HUES64 (cell line): ENCODE measurements around the gene ZNF469.

Experiments
- H3K27ac ChIP-seq: 2 replicates; pipeline ENCODE4 v1.7.0; 2013; ENCODE audit warnings: low read depth, low read length, inconsistent platforms
- H3K27me3 ChIP-seq: 2 replicates; pipeline ENCODE4 v1.6.1; 2013; ENCODE audit warnings: mild to moderate bottlenecking, low read length; ENCODE audit not compliant: insufficient read depth
- H3K36me3 ChIP-seq: 2 replicates; pipeline ENCODE4 v1.6.1; 2013; ENCODE audit warnings: mild to moderate bottlenecking, low read length; ENCODE audit not compliant: insufficient read depth
- H3K4me1 ChIP-seq: 2 replicates; pipeline ENCODE4 v1.6.1; 2013; ENCODE audit warnings: mild to moderate bottlenecking, low read length, moderate library complexity; ENCODE audit not compliant: insufficient read depth
- H3K4me3 ChIP-seq: 2 replicates; pipeline ENCODE4 v1.5.1; 2013; ENCODE audit warnings: mild to moderate bottlenecking, low read length, moderate library complexity
- H3K9ac ChIP-seq: 2 replicates; pipeline ENCODE4 v1.6.1; 2013; ENCODE audit warnings: mild to moderate bottlenecking, low read depth, low read length
- H3K9me3 ChIP-seq: 2 replicates; pipeline ENCODE4 v1.6.1; 2013; ENCODE audit warnings: low read depth, low read length; ENCODE audit not compliant: insufficient read depth
- WGBS: fragments of 150-250, 120-280 bp; methylation state at CpG from one replicate; pipeline ENCODE4 v1.1.7; 2013; ENCODE audit warnings: missing lambda C conversion rate; 5-methylcytosine and 5-hydroxymethylcytosine counted together

The ZNF469 gene

DNA sequence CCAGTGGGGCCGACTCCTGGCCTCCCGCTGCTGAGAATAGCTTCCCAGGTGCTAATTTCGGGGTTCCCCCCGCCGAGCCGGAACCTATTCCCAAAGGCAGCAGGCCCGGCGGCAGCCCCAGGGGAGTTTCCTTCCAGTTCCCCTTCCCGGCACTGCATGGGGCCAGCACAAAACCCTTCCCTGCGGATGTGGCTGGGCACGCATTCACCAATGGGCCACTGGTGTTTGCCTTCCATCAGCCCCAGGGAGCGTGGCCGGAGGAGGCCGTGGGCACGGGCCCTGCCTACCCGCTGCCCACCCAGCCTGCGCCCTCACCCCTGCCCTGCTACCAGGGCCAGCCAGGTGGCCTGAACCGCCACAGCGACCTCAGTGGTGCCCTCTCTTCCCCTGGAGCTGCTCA, 45.4 kb downstream of the ZNF469 start:
- no peak overlapping the region for H3K9ac ChIP-seq
- 92% methylated on average over 19 of the region's 19 CpGs for WGBS
- H3K27me3 ChIP-seq, result peaks cover 24% of the 10 kb centered on the region
- H3K4me3 ChIP-seq, result no peak overlapping the region
- no peaks in the 10 kb centered on the region for H3K4me1 ChIP-seq
- no peaks in the 10 kb centered on the region for H3K36me3 ChIP-seq
- H3K27ac ChIP-seq, result no peak overlapping the region
- no peaks in the 10 kb centered on the region for H3K9me3 ChIP-seq

GRCh38 chr16:88428616-88429386, 46.0 kb downstream of the ZNF469 start:
- WGBS, result 91% methylated on average over 34 of the region's 34 CpGs
- H3K4me1 ChIP-seq, result no peaks in the 10 kb centered on the region
- no peaks in the 10 kb centered on the region for H3K9me3 ChIP-seq
- H3K4me3 ChIP-seq, result no peak overlapping the region
- no peak overlapping the region for H3K27ac ChIP-seq
- H3K9ac ChIP-seq, result no peak overlapping the region
- H3K27me3 ChIP-seq, result peaks cover 24% of the 10 kb centered on the region
- H3K36me3 ChIP-seq, result no peaks in the 10 kb centered on the region

DNA sequence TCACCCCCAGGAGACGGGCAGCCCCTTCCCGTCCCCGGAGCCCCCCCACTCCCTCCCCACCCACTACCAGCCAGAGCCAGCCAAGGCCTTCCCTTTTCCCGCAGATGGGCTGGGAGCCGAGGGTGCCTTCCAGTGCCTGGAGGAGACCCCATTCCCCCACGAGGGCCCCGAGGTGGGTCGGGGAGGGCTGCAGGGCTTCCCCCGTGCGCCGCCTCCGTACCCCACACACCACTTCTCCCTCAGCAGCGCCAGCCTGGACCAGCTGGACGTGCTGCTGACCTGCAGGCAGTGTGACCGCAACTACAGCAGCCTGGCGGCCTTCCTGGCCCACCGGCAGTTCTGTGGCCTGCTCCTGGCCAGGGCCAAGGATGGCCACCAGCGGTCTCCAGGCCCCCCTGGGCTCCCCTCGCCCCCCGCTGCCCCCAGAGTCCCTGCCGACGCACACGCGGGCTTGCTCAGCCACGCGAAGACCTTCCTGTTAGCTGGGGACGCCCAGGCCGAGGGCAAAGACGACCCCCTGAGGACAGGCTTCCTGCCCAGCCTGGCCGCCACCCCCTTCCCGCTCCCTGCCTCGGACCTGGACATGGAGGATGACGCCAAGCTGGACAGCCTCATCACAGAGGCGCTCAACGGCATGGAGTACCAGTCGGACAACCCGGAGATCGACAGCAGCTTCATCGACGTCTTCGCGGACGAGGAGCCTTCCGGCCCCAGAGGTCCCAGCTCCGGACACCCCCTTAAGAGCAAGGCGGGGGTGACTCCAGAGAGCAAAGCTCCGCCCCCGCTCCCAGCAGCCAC, 46.8 kb downstream of the ZNF469 start:
- WGBS, result 89% methylated on average over 48 of the region's 48 CpGs
- peaks cover 24% of the 10 kb centered on the region for H3K27me3 ChIP-seq
- H3K27ac ChIP-seq, result no peak overlapping the region
- no peaks in the 10 kb centered on the region for H3K9me3 ChIP-seq
- no peaks in the 10 kb centered on the region for H3K4me1 ChIP-seq
- H3K4me3 ChIP-seq, result peak overlapping the region; percentile 37; the same call in 1 of the 2 replicates
- no peaks in the 10 kb centered on the region for H3K36me3 ChIP-seq
- H3K9ac ChIP-seq, result no peak overlapping the region

GRCh38 chr16:88430185-88430523, 47.4 kb downstream of the ZNF469 start:
- WGBS, result 65% methylated on average over 36 of the region's 36 CpGs
- Histone ChIP-seq H3K9me3 (no peaks in the 10 kb centered on the region), H3K27me3 (peaks cover 24% of the 10 kb centered on the region)

DNA sequence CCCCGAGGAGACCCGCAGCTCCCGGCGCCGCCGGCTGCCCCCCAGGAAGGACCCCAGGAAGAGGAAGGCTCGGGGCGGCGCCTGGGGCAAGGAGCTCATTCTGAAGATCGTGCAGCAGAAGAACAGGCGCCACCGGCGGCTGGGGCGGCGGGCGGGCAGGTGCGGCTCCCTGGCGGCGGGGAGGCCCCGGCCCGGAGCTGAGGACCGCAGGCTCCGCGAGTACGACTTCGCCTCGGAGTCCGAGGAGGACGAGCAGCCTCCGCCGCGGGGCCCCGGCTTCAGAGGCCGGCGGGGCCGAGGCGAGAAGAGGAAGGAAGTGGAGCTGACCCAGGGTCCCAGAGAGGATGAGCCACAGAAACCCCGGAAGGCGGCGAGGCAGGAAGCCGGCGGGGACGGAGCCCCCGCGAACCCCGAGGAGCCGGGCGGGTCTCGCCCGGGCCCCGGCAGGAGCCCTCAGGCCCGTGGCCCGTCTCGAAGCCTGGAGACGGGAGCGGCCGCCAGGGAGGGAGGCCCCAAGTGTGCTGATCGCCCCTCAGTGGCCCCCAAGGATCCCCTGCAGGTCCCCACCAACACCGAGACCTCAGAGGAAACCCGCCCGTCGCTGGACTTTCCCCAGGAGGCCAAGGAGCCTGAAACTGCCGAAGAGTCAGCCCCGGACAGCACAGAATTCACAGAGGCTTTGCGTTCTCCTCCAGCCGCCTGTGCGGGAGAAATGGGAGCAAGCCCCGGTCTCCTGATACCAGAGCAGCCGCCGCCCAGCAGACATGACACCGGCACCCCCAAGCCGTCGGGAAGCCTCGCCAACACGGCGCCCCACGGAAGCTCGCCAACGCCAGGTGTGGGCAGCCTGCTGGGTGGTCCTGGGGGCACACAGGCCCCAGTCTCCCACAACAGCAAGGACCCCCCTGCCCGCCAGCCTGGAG, 48.0 kb downstream of the ZNF469 start:
- H3K4me3 ChIP-seq, result peak overlapping the region; percentile 37
- no peaks in the 10 kb centered on the region for H3K9me3 ChIP-seq
- H3K27me3 ChIP-seq, result peaks cover 24% of the 10 kb centered on the region
- H3K4me1 ChIP-seq, result no peaks in the 10 kb centered on the region
- no peaks in the 10 kb centered on the region for H3K36me3 ChIP-seq
- 0 out of 2 replicates have a peak overlapping the region, but pooled peaks have one; percentile 44 for H3K9ac ChIP-seq
- no peak overlapping the region for H3K27ac ChIP-seq
- 75% methylated on average over 80 of the region's 80 CpGs for WGBS

More at GRCh38 chr16:88430185-88430523, 47.4 kb downstream of the ZNF469 start:
- Histone ChIP-seq H3K9ac (no peak overlapping the region), H3K36me3 (no peaks in the 10 kb centered on the region), H3K27ac (no peak overlapping the region), H3K4me1 (no peaks in the 10 kb centered on the region), H3K4me3 (peak overlapping the region; percentile 37)

DNA sequence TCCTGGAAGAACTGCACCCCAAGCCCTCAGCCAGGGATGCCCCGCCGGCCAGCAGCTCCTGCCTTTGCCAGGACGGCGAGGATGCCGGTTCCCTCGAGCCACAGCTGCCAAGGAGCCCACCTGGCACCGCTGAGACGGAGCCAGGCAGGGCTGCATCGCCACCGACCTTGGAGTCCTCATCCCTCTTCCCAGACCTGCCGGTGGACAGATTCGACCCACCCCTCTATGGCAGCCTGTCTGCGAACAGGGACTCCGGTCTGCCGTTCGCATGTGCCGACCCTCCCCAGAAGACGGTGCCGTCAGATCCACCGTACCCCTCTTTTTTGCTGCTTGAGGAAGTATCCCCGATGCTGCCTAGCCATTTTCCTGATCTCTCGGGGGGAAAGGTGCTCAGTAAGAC, 48.9 kb downstream of the ZNF469 start:
- no peak overlapping the region for H3K27ac ChIP-seq
- H3K36me3 ChIP-seq, result no peaks in the 10 kb centered on the region
- H3K4me1 ChIP-seq, result no peaks in the 10 kb centered on the region
- WGBS, result 91% methylated on average over 22 of the region's 22 CpGs
- peaks cover 24% of the 10 kb centered on the region for H3K27me3 ChIP-seq
- no peak overlapping the region for H3K4me3 ChIP-seq
- no peaks in the 10 kb centered on the region for H3K9me3 ChIP-seq
- H3K9ac ChIP-seq, result no peak overlapping the region

GRCh38 chr16:88432174-88432573, 49.4 kb downstream of the ZNF469 start:
- no peak overlapping the region for H3K27ac ChIP-seq
- no peak overlapping the region for H3K9ac ChIP-seq
- H3K27me3 ChIP-seq, result peaks cover 24% of the 10 kb centered on the region
- H3K4me3 ChIP-seq, result no peak overlapping the region
- no peaks in the 10 kb centered on the region for H3K9me3 ChIP-seq
- H3K4me1 ChIP-seq, result no peaks in the 10 kb centered on the region
- whole genome bisulfite sequencing, result 94% methylated on average over 22 of the region's 22 CpGs
- H3K36me3 ChIP-seq, result no peaks in the 10 kb centered on the region
